HepG2 (cell line): ENCODE measurements around the gene CAMTA1. TPM values are rescaled to one million over a fixed set of nuclear protein-coding genes. Genes with fewer than 3 reads are reported as not detected.

Experiments used
- ATAC-seq: fragments of 200-7000 bp; cut with Tn5 transposase; 3 replicates; pipeline ENCODE4 v1.9.1; 2020; ENCODE audit warnings: mild to moderate bottlenecking, moderate library complexity
- BruUV-seq: library from RNA; stranded (reverse); fragments of 400-500 nt; replicated peaks from 2 replicates; lab custom pipeline; 2021; lab: Mats Ljungman, UMichigan
- CTCF ChIA-PET: fragments of 300-600 bp; formaldehyde crosslinking; extraction: SDS; loops from one replicate; lab custom pipeline; 2021; ENCODE audit warnings: low total read pairs, inconsistent platforms, low intra/inter-chr PET ratio; lab: Yijun Ruan, JAX
- POLR2A ChIA-PET: fragments of 350-600 bp; sonication (Branson Sonifier 250); formaldehyde crosslinking; loops from one replicate; lab custom pipeline; 2020; ENCODE audit warnings: antibody characterized with exemption, inconsistent platforms; lab: Yijun Ruan, JAX
- DNase-seq: peaks from one replicate; pipeline ENCODE4 v3.0.0-alpha.2; 2015; ENCODE audit warnings: low spot score
- FAIRE-seq: peaks from 3 replicates; lab custom pipeline; 2011; peaks lifted over from hg19 to GRCh38; lab: Jason Lieb, UNC
- H2AFZ ChIP-seq: one replicate; pipeline ENCODE4 v1.6.1; 2011; ENCODE audit warnings: low read length, inconsistent platforms
- H3K27ac ChIP-seq: fragments of 300-600 bp; 3 replicates; pipeline ENCODE4 v1.8.0; 2011; ENCODE audit warnings: mixed run types, mild to moderate bottlenecking, mixed read lengths, low read length, inconsistent platforms; ENCODE audit not compliant: insufficient read depth; ENCODE audit errors: extremely low read length
- H3K27me3 ChIP-seq, 2 experiments: fragments of 200-600 bp in 1 of 2; 2 replicates in 1 of 2; 3 replicates in 1 of 2; pipeline versions ENCODE4 v1.6.0 to v1.8.0; 2011; ENCODE audit warnings: low read length in 2 of 2, mild to moderate bottlenecking in 2 of 2, moderate library complexity in 2 of 2, inconsistent platforms in 1 of 2; ENCODE audit not compliant: insufficient read depth in 2 of 2, control insufficient read depth in 1 of 2
- H3K36me3 ChIP-seq, 2 experiments: fragments of 200-600 bp in 1 of 2; replicated peaks in 1 of 2; 2 replicates in 1 of 2; 3 replicates in 1 of 2; pipeline versions ENCODE4 v1.5.1 to v1.8.0; 2011; ENCODE audit warnings: low read length in 2 of 2, inconsistent platforms in 1 of 2; ENCODE audit not compliant: insufficient read depth in 2 of 2, control insufficient read depth in 1 of 2
- H3K4me1 ChIP-seq: 2 replicates; pipeline ENCODE4 v1.5.1; 2012; ENCODE audit warnings: low read length, inconsistent platforms; ENCODE audit not compliant: insufficient read depth
- H3K4me2 ChIP-seq: 2 replicates; pipeline ENCODE4 v1.6.0; 2011; ENCODE audit warnings: low read depth, low read length, inconsistent platforms
- H3K4me3 ChIP-seq, 3 experiments: fragments of 200-600 bp in 1 of 3; sonication (generic), shearing (Covaris generic) in 1 of 3; replicated peaks in 1 of 3; 2 replicates each; pipeline ENCODE4 v1.5.1; 2011 to 2016; ENCODE audit warnings: low read length in 3 of 3, inconsistent platforms in 2 of 3, low read depth in 2 of 3, mild to moderate bottlenecking in 2 of 3, control low read depth in 1 of 3, mixed read lengths in 1 of 3; ENCODE audit not compliant: insufficient read depth in 1 of 3
- H3K79me2 ChIP-seq: one replicate; pipeline ENCODE4 v1.6.1; 2011; ENCODE audit warnings: low read length, inconsistent platforms; ENCODE audit not compliant: insufficient read depth
- H3K9ac ChIP-seq: 2 replicates; pipeline ENCODE4 v1.6.0; 2011; ENCODE audit warnings: mild to moderate bottlenecking, low read depth, low read length, inconsistent platforms; ENCODE audit not compliant: insufficient read depth
- H3K9me3 ChIP-seq: 2 replicates; pipeline ENCODE4 v1.5.1; 2012; ENCODE audit warnings: mild to moderate bottlenecking, low read length
- H4K20me1 ChIP-seq: 2 replicates; pipeline ENCODE4 v1.6.0; 2011; ENCODE audit warnings: inconsistent platforms, mild to moderate bottlenecking, low read length, moderate library complexity; ENCODE audit not compliant: insufficient read depth
- ARNT2 ChIP-seq: sonication (generic); formaldehyde crosslinking; IDR thresholded peaks from 2 replicates; pipeline ENCODE4 v1.8.0; 2022; ENCODE audit warnings: mild to moderate bottlenecking, low read depth, missing genetic modification reagents, moderate library complexity
- FOXP4 ChIP-seq: sonication (generic); formaldehyde crosslinking; IDR thresholded peaks from 2 replicates; pipeline ENCODE4 v1.4.0; 2020; ENCODE audit warnings: missing genetic modification reagents
- GABPB1 ChIP-seq: IDR thresholded peaks from 2 replicates; pipeline ENCODE4 v1.6.1; 2016; ENCODE audit warnings: mild to moderate bottlenecking, missing genetic modification reagents, moderate library complexity, missing compliant biosample characterization
- HOXA5 ChIP-seq: sonication (generic); formaldehyde crosslinking; IDR thresholded peaks from 2 replicates; pipeline ENCODE4 v1.4.0; 2020; ENCODE audit warnings: missing genetic modification reagents
- MTA3 ChIP-seq: sonication (generic); formaldehyde crosslinking; IDR thresholded peaks from 2 replicates; pipeline ENCODE4 v1.4.0; 2020; ENCODE audit warnings: missing genetic modification reagents
- NFKB2 ChIP-seq: sonication (generic); formaldehyde crosslinking; IDR thresholded peaks from 2 replicates; pipeline ENCODE4 v1.4.0; 2020; ENCODE audit warnings: missing genetic modification reagents, borderline replicate concordance
- NR2F6 ChIP-seq, 2 experiments: IDR thresholded peaks; 2 replicates each; pipeline ENCODE4 v1.6.1; 2016; ENCODE audit warnings: antibody characterized with exemption in 1 of 2, mild to moderate bottlenecking in 1 of 2
- ZFP1 ChIP-seq: IDR thresholded peaks from 2 replicates; pipeline ENCODE4 v1.6.1; 2016
- ZNF143 ChIP-seq: sonication (generic); formaldehyde crosslinking; IDR thresholded peaks from 2 replicates; pipeline ENCODE4 v1.4.0; 2020; ENCODE audit warnings: missing genetic modification reagents
- ZNF350 ChIP-seq: sonication (generic); formaldehyde crosslinking; IDR thresholded peaks from 2 replicates; pipeline ENCODE4 v1.4.0; 2020; ENCODE audit warnings: mild to moderate bottlenecking, low read depth, missing genetic modification reagents, borderline replicate concordance
- WGBS: methylation state at CpG from one replicate; pipeline ENCODE4 v1.1.6; 2017; ENCODE audit warnings: low lambda C conversion rate; 5-methylcytosine and 5-hydroxymethylcytosine counted together
- in situ Hi-C: cut with HindIII; loops from 2 replicates; pipeline ENCODE4 v1.10.0; 2017; ENCODE audit warnings: low pct_unique_long_range_greater_than_20kb; ENCODE audit not compliant: extremely low pct_ligation_motif_present
- intact Hi-C: fragments of 100-400 bp; cut with micrococcal nuclease; formaldehyde crosslinking; loops from one replicate; pipeline ENCODE4 v1.10.0; 2022; ENCODE audit not compliant: unreplicated experiment
- polyA plus RNA-seq, 8 experiments: library from polyadenylated mRNA; depleted of rRNA in 3 of 8; stranded (reverse) in 7 of 8; unstranded in 1 of 8; fragments of >200 nt; fragmentation: Illumina TruSeq in 4 of 8; extraction: Trizol in 4 of 8; gene quantifications; 2 replicates each; pipeline versions ENCODE4 v1.2.1 to v1.2.3, GENCODE V29; 2011 to 2016; ENCODE audit warnings: low read depth in 4 of 8, missing spikeins in 1 of 8, mixed read lengths in 1 of 8; ENCODE audit not compliant: insufficient read depth in 1 of 8
- total RNA-seq, 5 experiments: library from RNA; depleted of rRNA; stranded (reverse); fragments of >200 nt; fragmentation: Illumina TruSeq; extraction: Trizol; gene quantifications; 2 replicates each; pipeline ENCODE4 v1.2.3, GENCODE V29; 2016; ENCODE audit warnings: low read depth in 1 of 5
- TF ChIP-seq, protein P1 (sequence below): sonication (generic); formaldehyde crosslinking; IDR thresholded peaks from 2 replicates; pipeline ENCODE4 v1.5.1; 2020; ENCODE audit warnings: missing genetic modification reagents, mild to moderate bottlenecking, borderline replicate concordance

Gene CAMTA1
- total and polyA plus RNA-seq, 2 of the 13 experiments (the other 11 are each of a cell fraction or from before 2014, with no cell fraction given), result 25.0 to 36.4 TPM

- Histone ChIP-seq H3K9me3 (no peaks in the 10 kb centered on the region), H3K4me2 (no peak overlapping the region), H3K9ac (no peak overlapping the region), H4K20me1 (no peaks in the 10 kb centered on the region), H3K36me3 (no peaks in the 10 kb centered on the region), H3K27me3 (peaks cover 3 to 31% of the 10 kb centered on the region in 2 experiments; a peak in 3 of 5 replicates), H3K4me3 (no peak overlapping the region), H3K4me1 (no peaks in the 10 kb centered on the region), H2AFZ (no peak overlapping the region), H3K79me2 (no peaks in the 10 kb centered on the region), H3K27ac (no peak overlapping the region)
- intact Hi-C loops (no loop called here), in situ Hi-C loops (no loop called here)
- DNase-seq, result no peak
- TF ChIP-seq NR2F6 (IDR thresholded peaks at IDR 0.05), result no peak
- TF ChIP-seq NR2F6 (CRISPR knock-in tag; IDR thresholded peaks at IDR 0.05), result no peak
- TF ChIP-seq, protein P1, sequence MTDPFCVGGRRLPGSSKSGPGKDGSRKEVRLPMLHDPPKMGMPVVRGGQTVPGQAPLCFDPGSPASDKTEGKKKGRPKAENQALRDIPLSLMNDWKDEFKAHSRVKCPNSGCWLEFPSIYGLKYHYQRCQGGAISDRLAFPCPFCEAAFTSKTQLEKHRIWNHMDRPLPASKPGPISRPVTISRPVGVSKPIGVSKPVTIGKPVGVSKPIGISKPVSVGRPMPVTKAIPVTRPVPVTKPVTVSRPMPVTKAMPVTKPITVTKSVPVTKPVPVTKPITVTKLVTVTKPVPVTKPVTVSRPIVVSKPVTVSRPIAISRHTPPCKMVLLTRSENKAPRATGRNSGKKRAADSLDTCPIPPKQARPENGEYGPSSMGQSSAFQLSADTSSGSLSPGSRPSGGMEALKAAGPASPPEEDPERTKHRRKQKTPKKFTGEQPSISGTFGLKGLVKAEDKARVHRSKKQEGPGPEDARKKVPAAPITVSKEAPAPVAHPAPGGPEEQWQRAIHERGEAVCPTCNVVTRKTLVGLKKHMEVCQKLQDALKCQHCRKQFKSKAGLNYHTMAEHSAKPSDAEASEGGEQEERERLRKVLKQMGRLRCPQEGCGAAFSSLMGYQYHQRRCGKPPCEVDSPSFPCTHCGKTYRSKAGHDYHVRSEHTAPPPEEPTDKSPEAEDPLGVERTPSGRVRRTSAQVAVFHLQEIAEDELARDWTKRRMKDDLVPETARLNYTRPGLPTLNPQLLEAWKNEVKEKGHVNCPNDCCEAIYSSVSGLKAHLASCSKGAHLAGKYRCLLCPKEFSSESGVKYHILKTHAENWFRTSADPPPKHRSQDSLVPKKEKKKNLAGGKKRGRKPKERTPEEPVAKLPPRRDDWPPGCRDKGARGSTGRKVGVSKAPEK, result no peak
- no peak for TF ChIP-seq ZNF143 (CRISPR knock-in tag)
- TF ChIP-seq ZNF350 (CRISPR knock-in tag), result no peak
- TF ChIP-seq FOXP4 (CRISPR knock-in tag), result no peak
- no peak for TF ChIP-seq ZFP1 (CRISPR knock-in tag)
- no peak for TF ChIP-seq NFKB2
- TF ChIP-seq GABPB1 (CRISPR knock-in tag), result no peak
- no peak for TF ChIP-seq HOXA5 (CRISPR knock-in tag)
- TF ChIP-seq MTA3 (CRISPR knock-in tag), result no peak
- no peak for TF ChIP-seq ARNT2 (CRISPR knock-in tag)
- WGBS, result 18% methylated on average over 5 of the region's 7 CpGs
- ChIA-PET POLR2A (no interaction called here), CTCF (no interaction called here)
- no TSS peak for BruUV-seq
- no peak for FAIRE-seq
- no peak for ATAC-seq
Observed at GRCh38 chr1:7529917-7530316, 744.7 kb downstream of the CAMTA1 start.
